Astrocyte of the cerebellum (primary cell): ENCODE measurements around the gene MTUS2.
"Not testable (repeated sequence)": the region's sequence is repeated elsewhere in the genome, so short reads cannot be mapped to it uniquely, and the experiment has no call there.

ENCODE experiments used
- DNase-seq: peaks from one replicate; pipeline ENCODE4 v3.0.0-alpha.2; 2011; ENCODE audit warnings: low read depth
- H3K4me3 ChIP-seq: 2 replicates; pipeline ENCODE4 v1.5.1; 2011; ENCODE audit warnings: mild to moderate bottlenecking, low read depth, low read length, moderate library complexity
- in situ Hi-C: cut with HindIII; loops from 2 replicates; pipeline ENCODE4 v1.10.0; 2017; ENCODE audit warnings: low sequenced_read_pairs
- TF ChIP-seq, protein P1 (sequence below): IDR thresholded peaks from 2 replicates; pipeline ENCODE4 v1.5.1; 2012; ENCODE audit warnings: low read length, low read depth, moderate library complexity, mild to moderate bottlenecking; ENCODE audit errors: missing control alignments

The MTUS2 gene

DNA sequence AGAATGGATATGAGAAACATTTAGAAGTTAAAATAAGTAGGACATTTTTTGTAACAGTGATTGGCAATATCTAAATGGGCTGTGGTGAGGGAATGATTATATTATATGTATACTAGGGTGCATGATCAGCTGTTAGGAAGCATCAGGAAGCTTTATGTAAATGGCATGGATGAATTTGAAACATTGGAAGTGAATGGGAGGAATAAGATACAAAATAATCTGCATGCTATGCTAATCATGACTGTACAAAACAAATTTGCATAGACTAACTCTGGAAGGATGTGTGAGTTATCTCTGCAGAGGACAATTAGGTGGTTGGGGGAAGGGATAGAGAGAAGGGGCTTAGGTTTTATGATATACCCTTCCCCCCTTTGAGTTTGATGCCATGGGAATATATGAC, 156.5 kb downstream of the MTUS2 start:
- TF ChIP-seq, protein P1, sequence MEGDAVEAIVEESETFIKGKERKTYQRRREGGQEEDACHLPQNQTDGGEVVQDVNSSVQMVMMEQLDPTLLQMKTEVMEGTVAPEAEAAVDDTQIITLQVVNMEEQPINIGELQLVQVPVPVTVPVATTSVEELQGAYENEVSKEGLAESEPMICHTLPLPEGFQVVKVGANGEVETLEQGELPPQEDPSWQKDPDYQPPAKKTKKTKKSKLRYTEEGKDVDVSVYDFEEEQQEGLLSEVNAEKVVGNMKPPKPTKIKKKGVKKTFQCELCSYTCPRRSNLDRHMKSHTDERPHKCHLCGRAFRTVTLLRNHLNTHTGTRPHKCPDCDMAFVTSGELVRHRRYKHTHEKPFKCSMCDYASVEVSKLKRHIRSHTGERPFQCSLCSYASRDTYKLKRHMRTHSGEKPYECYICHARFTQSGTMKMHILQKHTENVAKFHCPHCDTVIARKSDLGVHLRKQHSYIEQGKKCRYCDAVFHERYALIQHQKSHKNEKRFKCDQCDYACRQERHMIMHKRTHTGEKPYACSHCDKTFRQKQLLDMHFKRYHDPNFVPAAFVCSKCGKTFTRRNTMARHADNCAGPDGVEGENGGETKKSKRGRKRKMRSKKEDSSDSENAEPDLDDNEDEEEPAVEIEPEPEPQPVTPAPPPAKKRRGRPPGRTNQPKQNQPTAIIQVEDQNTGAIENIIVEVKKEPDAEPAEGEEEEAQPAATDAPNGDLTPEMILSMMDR, result no peak
- in situ Hi-C loops, result loop anchor here (5.0 kb wide), 1 partner anchor 76 kb away; no protein-coding TSS in a partner anchor
- DNase-seq, result no peak
- no peak overlapping the region for H3K4me3 ChIP-seq

DNA sequence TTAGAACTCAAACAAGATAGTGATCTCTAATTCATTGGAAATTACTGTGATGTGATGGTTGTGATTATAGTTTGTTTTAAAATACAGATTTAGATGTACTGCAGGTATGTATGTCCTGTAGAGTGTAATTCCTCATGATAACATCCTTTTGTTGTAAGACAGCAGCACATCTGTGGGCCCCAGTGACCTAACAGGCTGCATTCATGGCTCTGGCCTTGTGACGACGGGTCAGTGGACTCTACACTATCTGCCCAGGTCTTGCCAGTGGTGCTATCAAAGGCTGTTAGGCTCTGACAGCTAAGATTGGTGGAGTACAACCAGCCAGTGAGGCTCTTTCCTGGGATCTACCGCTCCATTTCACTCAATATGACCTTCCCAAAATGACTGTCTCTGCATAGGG, 158.4 kb downstream of the MTUS2 start:
- TF ChIP-seq, protein P1, result no peak
- H3K4me3 ChIP-seq, result no peak overlapping the region
- no peak for DNase-seq
- in situ Hi-C loops, result loop anchor here (5.0 kb wide), 1 partner anchor 74 kb away; no protein-coding TSS in a partner anchor

DNA sequence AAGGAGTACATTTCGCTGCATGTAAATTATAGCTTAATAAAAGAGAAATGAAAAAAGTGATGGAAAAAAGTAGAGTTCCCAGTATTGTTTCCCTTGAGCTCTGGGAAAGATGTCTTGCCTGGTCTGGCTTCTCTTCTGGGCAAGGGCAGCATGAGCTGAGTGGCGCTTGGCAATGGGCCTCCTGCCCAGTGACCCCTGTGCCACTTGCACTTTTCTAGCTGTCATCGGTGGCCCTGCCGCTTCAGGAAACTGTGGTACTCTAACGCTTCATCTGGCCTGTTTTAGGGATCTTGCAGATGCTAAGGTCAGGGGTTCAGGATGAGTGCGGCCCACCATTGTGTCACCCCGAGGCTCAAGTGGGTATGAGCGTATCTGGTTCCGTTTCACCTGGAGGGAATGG, 161.4 kb downstream of the MTUS2 start:
- no peak overlapping the region for H3K4me3 ChIP-seq
- TF ChIP-seq, protein P1, result no peak
- DNase-seq, result no peak
- in situ Hi-C loops, result no loop called here

DNA sequence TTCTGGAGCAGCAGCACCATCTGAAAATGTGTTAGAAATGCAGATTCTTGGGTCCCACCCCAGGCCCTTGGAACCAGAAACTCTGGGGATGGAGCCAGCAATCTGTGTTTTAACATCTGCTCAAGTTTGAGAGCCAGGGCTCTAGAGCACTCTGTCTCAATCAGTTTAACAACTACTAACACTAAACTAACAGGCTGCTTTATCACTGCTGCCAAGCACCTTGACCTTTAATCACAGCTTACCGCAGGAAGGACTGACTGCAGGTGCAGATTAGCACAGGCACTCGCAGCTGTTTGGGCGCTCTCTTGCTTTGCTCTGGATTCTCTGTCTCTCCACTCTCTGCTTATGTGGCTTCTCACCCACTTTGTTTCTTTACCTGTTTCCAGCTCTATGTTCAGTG, 163.5 kb downstream of the MTUS2 start:
- no peak overlapping the region for H3K4me3 ChIP-seq
- in situ Hi-C loops, result no loop called here
- no peak for DNase-seq
- TF ChIP-seq, protein P1, result no peak

DNA sequence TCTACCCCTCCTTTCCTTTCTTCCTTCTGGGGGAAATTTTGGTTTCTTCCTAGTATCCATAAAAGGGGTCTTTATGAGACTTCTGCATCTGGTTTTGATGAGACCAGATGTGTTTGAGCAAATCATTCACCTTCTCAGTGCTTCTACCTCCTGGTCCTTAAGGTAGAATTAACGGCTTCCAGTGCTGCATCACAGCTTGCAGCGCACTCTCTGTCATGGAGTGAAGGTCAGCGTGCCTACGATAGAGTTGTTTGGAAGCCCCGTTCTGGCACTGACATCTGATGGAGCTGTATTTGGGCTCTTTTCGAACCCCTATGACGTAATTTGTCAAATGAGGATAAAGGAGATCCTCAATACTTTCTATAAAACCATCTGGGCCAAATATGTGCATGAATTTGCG, 164.2 kb downstream of the MTUS2 start:
- in situ Hi-C loops, result no loop called here
- TF ChIP-seq, protein P1, result no peak
- no peak for DNase-seq
- H3K4me3 ChIP-seq, result no peak overlapping the region

DNA sequence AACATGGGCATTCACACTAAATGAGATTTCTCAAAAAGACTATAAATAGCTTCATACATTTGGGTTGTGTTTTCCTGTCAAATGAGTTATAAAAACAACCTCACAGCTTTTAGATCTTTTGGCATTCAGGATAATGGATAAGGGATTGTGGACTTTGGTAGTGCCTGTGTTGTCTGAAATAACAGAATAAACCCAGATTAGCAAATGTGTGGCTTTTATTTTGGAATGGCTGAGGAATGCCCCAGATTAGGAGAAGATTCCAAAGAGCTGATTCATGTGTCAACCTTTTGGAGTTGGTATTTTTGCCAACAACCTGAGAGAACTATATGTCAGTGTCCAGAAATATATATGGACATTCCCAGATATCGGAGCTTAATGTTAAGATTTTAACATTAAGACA, 164.7 kb downstream of the MTUS2 start:
- in situ Hi-C loops, result no loop called here
- no peak for DNase-seq
- H3K4me3 ChIP-seq, result no peak overlapping the region
- TF ChIP-seq, protein P1, result no peak

DNA sequence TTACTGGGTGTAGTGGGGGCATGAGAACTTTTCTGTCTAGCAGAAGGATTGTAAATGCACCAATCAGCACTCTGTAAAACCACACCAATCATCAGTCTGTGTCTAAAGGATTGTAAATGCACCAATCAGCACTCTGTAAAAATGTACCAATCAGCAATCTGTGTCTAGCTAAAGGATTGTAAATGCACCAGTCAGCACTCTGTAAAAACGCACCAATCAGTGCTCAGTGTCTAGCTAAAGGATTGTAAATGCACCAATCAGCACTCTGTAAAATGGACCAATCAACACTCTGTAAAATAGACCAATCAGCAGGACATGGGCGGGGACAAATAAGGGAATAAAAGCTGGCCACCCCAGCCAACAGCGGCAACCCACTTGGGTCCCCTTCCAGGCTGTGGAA, 170.2 kb downstream of the MTUS2 start:
- DNase-seq, H3K4me3 ChIP-seq, in situ Hi-C loops: not testable (repeated sequence)
